HG02610 (cell line): ENCODE measurements around the gene MGAT5.
"Not testable (repeated sequence)": the region's sequence is repeated elsewhere in the genome, so short reads cannot be mapped to it uniquely, and the experiment has no call there.

Source experiments
- ATAC-seq: cut with Tn5 transposase; IDR thresholded peaks from one replicate; pipeline ENCODE4 v1.9.1; 2021; ENCODE audit warnings: mild to moderate bottlenecking, moderate library complexity; ENCODE audit not compliant: unreplicated experiment

MGAT5 gene

GRCh38 chr2:134458950-134459349 is 205.1 kb downstream of the MGAT5 start:
- ATAC-seq: no peak

GRCh38 chr2:134459706-134460406 is 206.0 kb downstream of the MGAT5 start:
- ATAC-seq: no peak

- peak; percentile 58 for ATAC-seq
These were observed 206.7 kb downstream of the MGAT5 start for GRCh38 chr2:134460583-134460998.

GRCh38 chr2:134461511-134461910 is 207.6 kb downstream of the MGAT5 start:
- ATAC-seq: no peak

GRCh38 chr2:134462275-134462674 is 208.4 kb downstream of the MGAT5 start:
- no peak for ATAC-seq

- no peak for ATAC-seq
These were observed 209.2 kb downstream of the MGAT5 start for GRCh38 chr2:134462791-134463698.

GRCh38 chr2:134463699-134464022 is 209.8 kb downstream of the MGAT5 start:
- no peak for ATAC-seq

- no peak for ATAC-seq
These were observed 211.6 kb downstream of the MGAT5 start for GRCh38 chr2:134465228-134466105.

GRCh38 chr2:134466141-134466540 is 212.3 kb downstream of the MGAT5 start:
- ATAC-seq: no peak

GRCh38 chr2:134468164-134468563 is 214.3 kb downstream of the MGAT5 start:
- ATAC-seq: no peak

- ATAC-seq: no peak
These were observed 214.9 kb downstream of the MGAT5 start for GRCh38 chr2:134468776-134469175.

GRCh38 chr2:134469516-134470115 is 215.7 kb downstream of the MGAT5 start:
- no peak for ATAC-seq

- ATAC-seq: no peak
These were observed 216.8 kb downstream of the MGAT5 start for GRCh38 chr2:134470561-134471168.

GRCh38 chr2:134476982-134477381 is 223.1 kb downstream of the MGAT5 start:
- ATAC-seq: not testable (repeated sequence)

- no peak for ATAC-seq
These were observed 225.9 kb downstream of the MGAT5 start for GRCh38 chr2:134479696-134480330.

GRCh38 chr2:134482131-134482723 is 228.4 kb downstream of the MGAT5 start:
- no peak for ATAC-seq

- ATAC-seq: no peak
These were observed 229.0 kb downstream of the MGAT5 start for GRCh38 chr2:134482766-134483340.

GRCh38 chr2:134489732-134490384 is 236.0 kb downstream of the MGAT5 start:
- ATAC-seq: no peak

GRCh38 chr2:134490559-134490958 is 236.7 kb downstream of the MGAT5 start:
- ATAC-seq: no peak
